Stomach (tissue), 9 donors: ENCODE results near the gene LRIG1. TPM values are rescaled to one million over a fixed set of nuclear protein-coding genes. Genes with fewer than 3 reads are reported as not detected.

Experiments
- DNase-seq, 2 donors: peaks; one replicate each; pipeline versions ENCODE4 v3.0.0 to v3.0.0-alpha.2; 2013 to 2019
- H3K27ac ChIP-seq, 5 donors: fragments of 200-600 bp in 4 of 5; sonication (generic) in 4 of 5; one replicate each; pipeline ENCODE4 v1.5.1; 2013 to 2019; ENCODE audit warnings: mild to moderate bottlenecking in 1 of 5, moderate library complexity in 1 of 5
- H3K27me3 ChIP-seq, 3 donors: fragments of 200-600 bp; sonication (generic); one replicate each; pipeline ENCODE4 v1.5.1; 2017 to 2019; ENCODE audit warnings: mixed run types in 1 of 3
- H3K36me3 ChIP-seq, 4 donors: fragments of 200-600 bp; sonication (generic); 1 replicate in 3 of 4; 2 replicates in 1 of 4; pipeline ENCODE4 v1.5.1; 2016 to 2019
- H3K4me1 ChIP-seq, 4 donors: fragments of 200-600 bp; sonication (generic); one replicate each; pipeline ENCODE4 v1.5.1; 2016 to 2019
- H3K4me3 ChIP-seq, 4 donors: fragments of 200-600 bp; sonication (generic) in 3 of 4; one replicate each; pipeline ENCODE4 v1.5.1; 2016 to 2019; ENCODE audit warnings: mild to moderate bottlenecking in 1 of 4
- H3K9me3 ChIP-seq, 4 donors: fragments of 200-600 bp; sonication (generic); one replicate each; pipeline ENCODE4 v1.5.1; 2016 to 2019
- EP300 ChIP-seq: sonication (generic); formaldehyde crosslinking; IDR thresholded peaks from one replicate; pipeline ENCODE4 v1.6.1; 2017; ENCODE audit warnings: antibody characterized with exemption
- POLR2A ChIP-seq, 4 donors: fragments of 450-650 bp; IDR thresholded peaks; one replicate each; pipeline ENCODE4 v1.6.1; 2016; ENCODE audit warnings: antibody characterized with exemption in 4 of 4, control low read depth in 2 of 4, mild to moderate bottlenecking in 1 of 4, moderate library complexity in 1 of 4
- POLR2AphosphoS5 ChIP-seq, 3 donors: sonication (generic); formaldehyde crosslinking; IDR thresholded peaks; one replicate each; pipeline ENCODE4 v1.6.1; 2016; ENCODE audit warnings: antibody characterized with exemption in 3 of 3
- WGBS, 5 donors: extraction: QIAGEN DNeasy Blood & Tissue Kit in 3 of 5; methylation state at CpG; one replicate each; pipeline versions ENCODE4 v1.1.5 to v1.1.7; 2013 to 2018; 5-methylcytosine and 5-hydroxymethylcytosine counted together
- intact Hi-C: fragments of 100-400 bp; cut with DNase I; formaldehyde crosslinking; loops from one replicate; pipeline ENCODE4 v1.15.1; 2023; ENCODE audit warnings: low total_unique reads
- polyA plus RNA-seq, 3 donors: library from polyadenylated mRNA; stranded (reverse); fragments of 200-250 nt; gene quantifications; one replicate each; pipeline ENCODE4 v1.2.3, GENCODE V29; 2013
- total RNA-seq, 5 donors: library from RNA; depleted of rRNA; stranded (reverse); fragments of >200 nt; gene quantifications; one replicate each; pipeline versions ENCODE4 v1.1.0 to v1.2.3, GENCODE V29; 2014 to 2016
- TF ChIP-seq, protein P1 (sequence below), 7 experiments: fragments of 450-650 bp in 4 of 7; fragments of 200-600 bp in 3 of 7; sonication (generic) in 3 of 7; IDR thresholded peaks; one replicate each; pipeline ENCODE4 v1.5.1; 2016 to 2019; ENCODE audit warnings: antibody characterized with exemption in 7 of 7, control low read depth in 2 of 7, mild to moderate bottlenecking in 1 of 7
- donor health status: healthy with polysubstance abuse.
- donor health status: Bipolar disorder and iron deficiency.
- donor health status: healthy.

LRIG1 gene
- total and polyA plus RNA-seq, 8 donors = 20.2 to 278 (median 87.0) TPM

GRCh38 chr3:66502245-66502874 lies 1.5 kb upstream of the LRIG1 start:
- TF ChIP-seq, protein P1, sequence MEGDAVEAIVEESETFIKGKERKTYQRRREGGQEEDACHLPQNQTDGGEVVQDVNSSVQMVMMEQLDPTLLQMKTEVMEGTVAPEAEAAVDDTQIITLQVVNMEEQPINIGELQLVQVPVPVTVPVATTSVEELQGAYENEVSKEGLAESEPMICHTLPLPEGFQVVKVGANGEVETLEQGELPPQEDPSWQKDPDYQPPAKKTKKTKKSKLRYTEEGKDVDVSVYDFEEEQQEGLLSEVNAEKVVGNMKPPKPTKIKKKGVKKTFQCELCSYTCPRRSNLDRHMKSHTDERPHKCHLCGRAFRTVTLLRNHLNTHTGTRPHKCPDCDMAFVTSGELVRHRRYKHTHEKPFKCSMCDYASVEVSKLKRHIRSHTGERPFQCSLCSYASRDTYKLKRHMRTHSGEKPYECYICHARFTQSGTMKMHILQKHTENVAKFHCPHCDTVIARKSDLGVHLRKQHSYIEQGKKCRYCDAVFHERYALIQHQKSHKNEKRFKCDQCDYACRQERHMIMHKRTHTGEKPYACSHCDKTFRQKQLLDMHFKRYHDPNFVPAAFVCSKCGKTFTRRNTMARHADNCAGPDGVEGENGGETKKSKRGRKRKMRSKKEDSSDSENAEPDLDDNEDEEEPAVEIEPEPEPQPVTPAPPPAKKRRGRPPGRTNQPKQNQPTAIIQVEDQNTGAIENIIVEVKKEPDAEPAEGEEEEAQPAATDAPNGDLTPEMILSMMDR (IDR thresholded peaks at IDR 0.05) = no peak
- TF ChIP-seq EP300 (no peak), POLR2A (IDR thresholded peaks at IDR 0.05) (no peak), POLR2AphosphoS5 (IDR thresholded peaks at IDR 0.05) (no peak)
- H3K4me3 ChIP-seq = no peak overlapping the region
- H3K9me3 ChIP-seq = no peaks in the 10 kb centered on the region
- H3K4me1 ChIP-seq = peaks cover 8 to 35% (median 32%) of the 10 kb centered on the region in 4 donors
- no peaks in the 10 kb centered on the region for H3K27me3 ChIP-seq
- intact Hi-C loops = loop anchor here (10.0 kb wide), 1 partner anchor 98 kb away; no protein-coding TSS in a partner anchor
- H3K36me3 ChIP-seq = no peaks in the 10 kb centered on the region
- H3K27ac ChIP-seq = no peak overlapping the region
- DNase-seq = no peak
- 79 to 89% (median 85%) methylated on average over 6 of the region's 6 CpGs for WGBS, 5 donors

DNA sequence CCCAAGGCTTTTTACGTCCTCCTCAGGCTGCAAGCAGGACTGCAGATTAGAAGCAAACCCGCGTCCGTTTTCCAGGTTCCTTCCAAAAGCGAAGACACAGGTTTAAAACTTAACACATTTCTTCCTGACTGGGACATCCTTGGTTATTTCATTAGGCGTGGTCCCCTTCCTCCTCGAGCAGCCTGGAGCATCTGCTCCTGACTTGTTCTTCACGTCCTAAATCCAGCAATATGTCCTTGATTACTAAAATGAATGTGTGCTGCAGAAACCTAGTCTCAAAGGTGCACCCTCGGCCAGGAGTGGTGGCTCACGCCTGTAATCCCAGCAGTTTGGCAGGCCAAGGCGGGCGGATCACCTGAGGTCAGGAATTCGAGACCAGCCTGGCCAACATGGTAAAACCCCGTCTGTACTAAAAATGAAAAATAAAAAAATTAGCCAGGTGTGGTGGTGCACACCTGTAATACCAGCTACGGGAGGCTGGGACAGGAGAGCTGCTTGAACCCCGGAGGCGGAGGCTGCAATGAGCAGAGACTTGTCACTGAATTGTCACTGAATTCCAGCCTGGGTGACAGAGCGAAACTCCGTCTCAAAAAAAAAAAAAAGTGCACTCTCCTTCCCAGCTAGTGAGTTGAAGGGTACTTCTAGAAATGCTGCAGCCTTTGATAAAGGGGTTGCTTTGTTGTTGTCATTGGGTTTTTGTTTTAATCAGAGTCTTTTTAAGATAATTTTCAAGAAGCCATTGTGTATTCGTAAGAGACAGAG lies 842 bp upstream of the LRIG1 start:
- no peak for DNase-seq
- intact Hi-C loops = loop anchor here (10.0 kb wide), 1 partner anchor 97 kb away; no protein-coding TSS in a partner anchor
- Histone ChIP-seq H3K4me1 (peaks cover 14 to 41% (median 37%) of the 10 kb centered on the region in 4 donors), H3K9me3 (no peaks in the 10 kb centered on the region), H3K36me3 (no peaks in the 10 kb centered on the region), H3K27me3 (no peaks in the 10 kb centered on the region), H3K27ac (peak overlapping the region; percentile 36 to 96 (median 44)), H3K4me3 (peak overlapping the region; percentile 46 to 98 (median 94))
- WGBS, 5 donors = 31 to 33% (median 31%) methylated on average over 20 of the region's 20 CpGs
- TF ChIP-seq POLR2A (IDR thresholded peaks at IDR 0.05) (no peak), EP300 (no peak), POLR2AphosphoS5 (IDR thresholded peaks at IDR 0.05) (no peak)
- TF ChIP-seq, protein P1 (IDR thresholded peaks at IDR 0.05) = no peak

- no peaks in the 10 kb centered on the region for H3K36me3 ChIP-seq
- H3K4me1 ChIP-seq = peaks cover 31 to 55% (median 52%) of the 10 kb centered on the region in 4 donors
- peak overlapping the region; percentile 76 to 98 (median 94) for H3K4me3 ChIP-seq
- no peak for TF ChIP-seq POLR2AphosphoS5 (IDR thresholded peaks at IDR 0.05)
- no peak for TF ChIP-seq EP300
- TF ChIP-seq POLR2A (IDR thresholded peaks at IDR 0.05) = no peak
- TF ChIP-seq, protein P1 (IDR thresholded peaks at IDR 0.05) = no peak
- H3K27me3 ChIP-seq = no peaks in the 10 kb centered on the region
- intact Hi-C loops = loop anchor here (10.0 kb wide), 1 partner anchor 95 kb away; no protein-coding TSS in a partner anchor
- peak; percentile 34 to 74 for DNase-seq
- WGBS, 5 donors = 0 to 1% (median 0%) methylated on average over 26 to 80 of the region's 80 CpGs
- H3K9me3 ChIP-seq = no peaks in the 10 kb centered on the region
- H3K27ac ChIP-seq = peak overlapping the region; percentile 90 to 97 (median 94)
Measured at GRCh38 chr3:66499881-66500575, 794 bp downstream of the LRIG1 start.
